Peyer's patch (tissue), 4 donors: Measurements from ENCODE around the gene ACTN3.

Experiments used
- POLR2A ChIP-seq, 2 donors: fragments of 450-650 bp; IDR thresholded peaks; one replicate each; pipeline ENCODE4 v1.5.1; 2017; ENCODE audit warnings: antibody characterized with exemption in 2 of 2, mild to moderate bottlenecking in 2 of 2, moderate library complexity in 2 of 2
- TF ChIP-seq, protein P1 (sequence below), 6 experiments: fragments of 450-650 bp in 4 of 6; fragments of 200-600 bp in 2 of 6; sonication (generic) in 1 of 6; IDR thresholded peaks; one replicate each; pipeline ENCODE4 v1.5.1; 2017 to 2019; ENCODE audit warnings: antibody characterized with exemption in 6 of 6, mild to moderate bottlenecking in 3 of 6, moderate library complexity in 1 of 6

DNA sequence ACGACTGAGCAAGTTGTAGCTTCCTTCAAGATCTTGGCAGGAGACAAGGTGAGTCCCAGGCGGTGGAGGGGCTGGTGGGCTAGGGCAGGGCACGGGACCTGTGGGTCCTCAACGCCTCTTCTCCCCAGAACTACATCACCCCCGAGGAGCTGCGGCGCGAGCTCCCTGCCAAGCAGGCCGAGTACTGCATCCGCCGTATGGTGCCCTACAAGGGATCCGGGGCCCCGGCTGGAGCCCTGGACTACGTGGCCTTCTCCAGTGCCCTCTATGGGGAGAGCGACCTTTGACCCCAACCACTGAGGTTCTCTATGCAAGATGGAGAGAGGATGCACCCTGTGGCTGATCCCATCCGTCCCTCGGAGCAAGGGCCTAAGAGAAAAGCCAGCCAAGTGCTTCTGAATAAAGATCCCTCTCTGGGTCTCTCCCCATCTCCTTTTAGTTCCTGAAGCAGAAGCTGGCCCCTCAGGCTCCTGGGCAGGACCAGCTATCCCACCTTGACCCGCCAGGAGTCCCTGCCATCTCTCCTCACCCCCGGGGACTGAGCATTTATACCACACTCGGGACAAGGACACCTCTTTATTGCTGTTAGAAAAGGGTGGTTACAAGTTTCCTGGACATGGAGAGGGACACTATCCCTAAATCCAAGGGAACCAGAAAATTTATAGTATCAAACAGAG, 16.3 kb downstream of the ACTN3 start:
- TF ChIP-seq, protein P1, sequence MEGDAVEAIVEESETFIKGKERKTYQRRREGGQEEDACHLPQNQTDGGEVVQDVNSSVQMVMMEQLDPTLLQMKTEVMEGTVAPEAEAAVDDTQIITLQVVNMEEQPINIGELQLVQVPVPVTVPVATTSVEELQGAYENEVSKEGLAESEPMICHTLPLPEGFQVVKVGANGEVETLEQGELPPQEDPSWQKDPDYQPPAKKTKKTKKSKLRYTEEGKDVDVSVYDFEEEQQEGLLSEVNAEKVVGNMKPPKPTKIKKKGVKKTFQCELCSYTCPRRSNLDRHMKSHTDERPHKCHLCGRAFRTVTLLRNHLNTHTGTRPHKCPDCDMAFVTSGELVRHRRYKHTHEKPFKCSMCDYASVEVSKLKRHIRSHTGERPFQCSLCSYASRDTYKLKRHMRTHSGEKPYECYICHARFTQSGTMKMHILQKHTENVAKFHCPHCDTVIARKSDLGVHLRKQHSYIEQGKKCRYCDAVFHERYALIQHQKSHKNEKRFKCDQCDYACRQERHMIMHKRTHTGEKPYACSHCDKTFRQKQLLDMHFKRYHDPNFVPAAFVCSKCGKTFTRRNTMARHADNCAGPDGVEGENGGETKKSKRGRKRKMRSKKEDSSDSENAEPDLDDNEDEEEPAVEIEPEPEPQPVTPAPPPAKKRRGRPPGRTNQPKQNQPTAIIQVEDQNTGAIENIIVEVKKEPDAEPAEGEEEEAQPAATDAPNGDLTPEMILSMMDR (IDR thresholded peaks at IDR 0.05) = no peak
- no peak for TF ChIP-seq POLR2A (IDR thresholded peaks at IDR 0.05)
